Esophagus muscularis mucosa (tissue), 4 donors: Measurements from ENCODE around the gene PRKCB. TPM values are rescaled to one million over a fixed set of nuclear protein-coding genes. Genes with fewer than 3 reads are reported as not detected.

ENCODE experiments used
- DNase-seq: peaks from one replicate; pipeline ENCODE4 v3.0.0-alpha.2; 2017; ENCODE audit errors: extremely low spot score
- H3K27ac ChIP-seq, 4 donors: fragments of 200-600 bp; sonication (generic); replicated peaks in 1 of 4; 1 replicate in 3 of 4; 2 replicates in 1 of 4; pipeline ENCODE4 v1.5.1; 2016 to 2019; ENCODE audit warnings: mild to moderate bottlenecking in 1 of 4
- H3K27me3 ChIP-seq, 4 donors: fragments of 200-600 bp; sonication (generic); one replicate each; pipeline versions ENCODE4 v1.5.1 to v1.6.0; 2016 to 2019
- H3K36me3 ChIP-seq, 4 donors: fragments of 200-600 bp; sonication (generic); one replicate each; pipeline ENCODE4 v1.5.1; 2016 to 2019
- H3K4me1 ChIP-seq, 4 donors: fragments of 200-600 bp; sonication (generic); one replicate each; pipeline ENCODE4 v1.5.1; 2016 to 2019
- H3K4me3 ChIP-seq, 4 donors: fragments of 200-600 bp; sonication (generic); 1 replicate in 2 of 4; 2 replicates in 2 of 4; pipeline ENCODE4 v1.5.1; 2016 to 2019; ENCODE audit warnings: mild to moderate bottlenecking in 4 of 4, moderate library complexity in 1 of 4
- H3K9me3 ChIP-seq, 4 donors: fragments of 200-600 bp; sonication (generic); 1 replicate in 3 of 4; 2 replicates in 1 of 4; pipeline ENCODE4 v1.5.1; 2016 to 2019
- CTCF ChIP-seq, 3 experiments: fragments of 200-600 bp in 2 of 3; fragments of 450-650 bp in 1 of 3; sonication (generic) in 2 of 3; IDR thresholded peaks; one replicate each; pipeline ENCODE4 v1.5.1; 2017 to 2019; ENCODE audit warnings: antibody characterized with exemption in 3 of 3, mild to moderate bottlenecking in 2 of 3, moderate library complexity in 1 of 3
- EP300 ChIP-seq: sonication (generic); formaldehyde crosslinking; IDR thresholded peaks from one replicate; pipeline ENCODE4 v1.6.1; 2017; ENCODE audit warnings: antibody characterized with exemption
- POLR2A ChIP-seq: fragments of 450-650 bp; IDR thresholded peaks from one replicate; pipeline ENCODE4 v1.6.1; 2017; ENCODE audit warnings: antibody characterized with exemption, moderate library complexity, mild to moderate bottlenecking, low read depth
- POLR2AphosphoS5 ChIP-seq, 2 donors: sonication (generic); formaldehyde crosslinking; IDR thresholded peaks; one replicate each; pipeline ENCODE4 v1.6.1; 2017; ENCODE audit warnings: antibody characterized with exemption in 2 of 2
- WGBS: methylation state at CpG from one replicate; pipeline ENCODE4 v1.1.5; 2018; 5-methylcytosine and 5-hydroxymethylcytosine counted together
- intact Hi-C: fragments of 100-400 bp; cut with DNase I; formaldehyde crosslinking; loops from one replicate; pipeline ENCODE4 v1.15.1; 2023
- total RNA-seq, 4 donors: library from RNA; depleted of rRNA; stranded (reverse); fragments of >200 nt; gene quantifications; one replicate each; pipeline versions ENCODE4 v1.1.0 to v1.2.1, GENCODE V29; 2016

PRKCB gene
- total RNA-seq, 4 donors from 2014 or later: 5.8 to 15.6 (median 9.7) TPM

- Histone ChIP-seq H3K27me3 (peaks cover 0 to 47% (median 4%) of the 10 kb centered on the region in 4 donors), H3K4me3 (no peak overlapping the region), H3K36me3 (no peaks in the 10 kb centered on the region), H3K27ac (no peak overlapping the region), H3K4me1 (peaks cover 4 to 29% (median 22%) of the 10 kb centered on the region in 4 donors), H3K9me3 (peaks cover 0 to 20% (median 13%) of the 10 kb centered on the region in 4 donors)
- TF ChIP-seq POLR2A (no peak), POLR2AphosphoS5 (IDR thresholded peaks at IDR 0.05) (no peak), EP300 (no peak), CTCF (IDR thresholded peaks at IDR 0.05) (no peak)
- DNase-seq: no peak
- intact Hi-C loops: no loop called here
- 48% methylated on average over 7 of the region's 7 CpGs for WGBS
Observed at GRCh38 chr16:23833960-23834685, 1.7 kb upstream of the PRKCB start.

- TF ChIP-seq POLR2AphosphoS5 (IDR thresholded peaks at IDR 0.05) (no peak), POLR2A (no peak), EP300 (no peak), CTCF (IDR thresholded peaks at IDR 0.05) (no peak)
- peaks cover 4 to 29% (median 22%) of the 10 kb centered on the region in 4 donors for H3K4me1 ChIP-seq
- intact Hi-C loops: no loop called here
- no CpG with 5 or more reads among the region's 45 CpGs for WGBS
- H3K9me3 ChIP-seq: peaks cover 0 to 6% (median 0%) of the 10 kb centered on the region in 4 donors
- peaks cover 0 to 47% (median 4%) of the 10 kb centered on the region in 4 donors for H3K27me3 ChIP-seq
- H3K4me3 ChIP-seq: peak overlapping the region; percentile 51 to 67 (median 58)
- H3K27ac ChIP-seq: no peak overlapping the region
- DNase-seq: no peak
- H3K36me3 ChIP-seq: no peaks in the 10 kb centered on the region
Observed at GRCh38 chr16:23836078-23836403, 258 bp downstream of the PRKCB start.

- H3K9me3 ChIP-seq: peaks cover 0 to under 1% (median 0%) of the 10 kb centered on the region in 4 donors
- no peaks in the 10 kb centered on the region for H3K36me3 ChIP-seq
- H3K27me3 ChIP-seq: peaks cover 0 to 47% (median 4%) of the 10 kb centered on the region in 4 donors
- no peak overlapping the region for H3K27ac ChIP-seq
- WGBS: 7% methylated on average over 18 of the region's 63 CpGs
- no peak for TF ChIP-seq POLR2A
- TF ChIP-seq POLR2AphosphoS5 (IDR thresholded peaks at IDR 0.05): no peak
- H3K4me1 ChIP-seq: peaks cover 4 to 29% (median 22%) of the 10 kb centered on the region in 4 donors
- no peak for DNase-seq
- H3K4me3 ChIP-seq: peak overlapping the region; percentile 51 to 67 (median 58)
- intact Hi-C loops: no loop called here
Observed at GRCh38 chr16:23836404-23837311, 875 bp downstream of the PRKCB start.

GRCh38 chr16:23837553-23838308 is 1.9 kb downstream of the PRKCB start:
- H3K27ac ChIP-seq: no peak overlapping the region
- 43% methylated on average over 15 of the region's 16 CpGs for WGBS
- TF ChIP-seq CTCF (IDR thresholded peaks at IDR 0.05): no peak
- TF ChIP-seq POLR2AphosphoS5 (IDR thresholded peaks at IDR 0.05): no peak
- no peak for TF ChIP-seq EP300
- TF ChIP-seq POLR2A: no peak
- peaks cover 0 to 47% (median 4%) of the 10 kb centered on the region in 4 donors for H3K27me3 ChIP-seq
- H3K9me3 ChIP-seq: no peaks in the 10 kb centered on the region
- intact Hi-C loops: no loop called here
- no peak for DNase-seq
- peaks cover 4 to 29% (median 22%) of the 10 kb centered on the region in 4 donors for H3K4me1 ChIP-seq
- no peaks in the 10 kb centered on the region for H3K36me3 ChIP-seq
- H3K4me3 ChIP-seq: peak overlapping the region; percentile 51 to 67 (median 58)
